GM12801 (cell line): ENCODE data around the gene CD274.

Source experiments
- TF ChIP-seq, protein P1 (sequence below): IDR thresholded peaks from one replicate; pipeline ENCODE4 v1.5.1; 2011; ENCODE audit warnings: control low read depth; ENCODE audit not compliant: insufficient read length; ENCODE audit errors: extremely low read depth

Gene CD274

DNA sequence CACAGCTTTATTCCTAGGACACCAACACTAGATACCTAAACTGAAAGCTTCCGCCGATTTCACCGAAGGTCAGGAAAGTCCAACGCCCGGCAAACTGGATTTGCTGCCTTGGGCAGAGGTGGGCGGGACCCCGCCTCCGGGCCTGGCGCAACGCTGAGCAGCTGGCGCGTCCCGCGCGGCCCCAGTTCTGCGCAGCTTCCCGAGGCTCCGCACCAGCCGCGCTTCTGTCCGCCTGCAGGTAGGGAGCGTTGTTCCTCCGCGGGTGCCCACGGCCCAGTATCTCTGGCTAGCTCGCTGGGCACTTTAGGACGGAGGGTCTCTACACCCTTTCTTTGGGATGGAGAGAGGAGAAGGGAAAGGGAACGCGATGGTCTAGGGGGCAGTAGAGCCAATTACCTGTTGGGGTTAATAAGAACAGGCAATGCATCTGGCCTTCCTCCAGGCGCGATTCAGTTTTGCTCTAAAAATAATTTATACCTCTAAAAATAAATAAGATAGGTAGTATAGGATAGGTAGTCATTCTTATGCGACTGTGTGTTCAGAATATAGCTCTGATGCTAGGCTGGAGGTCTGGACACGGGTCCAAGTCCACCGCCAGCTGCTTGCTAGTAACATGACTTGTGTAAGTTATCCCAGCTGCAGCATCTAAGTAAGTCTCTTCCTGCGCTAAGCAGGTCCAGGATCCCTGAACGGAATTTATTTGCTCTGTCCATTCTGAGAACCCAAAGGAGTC, at the start of gene CD274:
Gene CD274 (plus strand): TSS at position 184 of the 733 bp plus-strand sequence. CDS start 5,572 bp downstream, outside the sequence.
- TF ChIP-seq, protein P1, sequence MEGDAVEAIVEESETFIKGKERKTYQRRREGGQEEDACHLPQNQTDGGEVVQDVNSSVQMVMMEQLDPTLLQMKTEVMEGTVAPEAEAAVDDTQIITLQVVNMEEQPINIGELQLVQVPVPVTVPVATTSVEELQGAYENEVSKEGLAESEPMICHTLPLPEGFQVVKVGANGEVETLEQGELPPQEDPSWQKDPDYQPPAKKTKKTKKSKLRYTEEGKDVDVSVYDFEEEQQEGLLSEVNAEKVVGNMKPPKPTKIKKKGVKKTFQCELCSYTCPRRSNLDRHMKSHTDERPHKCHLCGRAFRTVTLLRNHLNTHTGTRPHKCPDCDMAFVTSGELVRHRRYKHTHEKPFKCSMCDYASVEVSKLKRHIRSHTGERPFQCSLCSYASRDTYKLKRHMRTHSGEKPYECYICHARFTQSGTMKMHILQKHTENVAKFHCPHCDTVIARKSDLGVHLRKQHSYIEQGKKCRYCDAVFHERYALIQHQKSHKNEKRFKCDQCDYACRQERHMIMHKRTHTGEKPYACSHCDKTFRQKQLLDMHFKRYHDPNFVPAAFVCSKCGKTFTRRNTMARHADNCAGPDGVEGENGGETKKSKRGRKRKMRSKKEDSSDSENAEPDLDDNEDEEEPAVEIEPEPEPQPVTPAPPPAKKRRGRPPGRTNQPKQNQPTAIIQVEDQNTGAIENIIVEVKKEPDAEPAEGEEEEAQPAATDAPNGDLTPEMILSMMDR = no peak

DNA sequence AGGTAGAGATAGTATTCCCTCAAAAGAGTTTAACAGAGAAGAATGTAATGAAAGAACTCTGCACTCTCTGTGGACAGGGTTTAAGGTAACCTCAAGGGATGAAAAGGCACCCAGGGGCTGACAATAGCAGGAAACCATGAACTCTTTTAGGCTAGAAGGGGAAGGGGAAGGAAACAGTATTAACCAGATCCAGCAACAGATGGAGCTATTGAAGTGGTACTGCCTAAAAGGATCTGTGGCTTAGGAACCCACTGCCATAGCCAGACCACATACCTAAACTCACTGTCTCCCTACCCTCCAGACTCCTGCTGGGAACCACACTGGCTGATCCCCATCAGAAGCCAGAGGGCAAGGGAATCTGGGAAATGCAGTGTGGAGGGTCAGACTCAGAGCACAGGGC, 48.1 kb upstream of the CD274 start:
- TF ChIP-seq, protein P1 = no peak

DNA sequence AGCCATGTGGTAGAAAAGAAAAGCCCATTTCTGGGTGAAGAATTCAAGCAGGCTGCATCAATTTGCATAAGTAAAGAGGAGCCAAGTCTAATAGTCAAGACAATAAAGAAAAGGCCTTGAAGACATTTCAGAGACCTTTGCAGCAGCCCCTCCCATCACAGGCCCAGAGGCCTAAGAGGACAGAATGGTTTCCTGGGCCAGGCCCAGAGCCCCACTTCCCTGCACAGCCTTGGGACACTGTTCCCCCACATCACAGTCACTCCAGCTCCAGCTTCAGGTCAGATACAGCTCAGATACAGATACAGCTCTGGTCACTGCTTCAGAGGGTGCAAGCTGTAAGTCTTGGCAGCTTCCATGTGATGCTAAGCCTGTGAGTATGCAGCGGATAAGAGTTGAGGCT, 41.7 kb upstream of the CD274 start:
- TF ChIP-seq, protein P1 = no peak

DNA sequence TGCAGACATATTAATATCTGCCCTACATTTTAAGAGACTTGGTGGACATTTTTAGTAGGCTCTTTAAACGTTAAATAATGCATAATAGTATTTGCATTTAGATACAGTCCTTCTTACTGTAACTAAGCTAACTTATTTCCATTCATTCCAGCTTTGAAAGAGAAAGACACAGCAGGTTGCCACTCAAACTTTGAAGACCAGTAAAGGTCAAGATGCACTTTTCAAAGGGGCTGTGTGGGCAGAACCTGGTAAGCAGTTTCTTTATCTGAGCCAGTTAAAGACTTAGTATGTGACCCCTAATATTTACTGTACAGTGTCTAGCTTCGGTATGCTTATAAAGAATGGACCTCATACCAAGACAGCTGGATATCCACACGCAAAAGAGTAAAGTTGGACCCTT, 33.4 kb upstream of the CD274 start:
- TF ChIP-seq, protein P1 = no peak

DNA sequence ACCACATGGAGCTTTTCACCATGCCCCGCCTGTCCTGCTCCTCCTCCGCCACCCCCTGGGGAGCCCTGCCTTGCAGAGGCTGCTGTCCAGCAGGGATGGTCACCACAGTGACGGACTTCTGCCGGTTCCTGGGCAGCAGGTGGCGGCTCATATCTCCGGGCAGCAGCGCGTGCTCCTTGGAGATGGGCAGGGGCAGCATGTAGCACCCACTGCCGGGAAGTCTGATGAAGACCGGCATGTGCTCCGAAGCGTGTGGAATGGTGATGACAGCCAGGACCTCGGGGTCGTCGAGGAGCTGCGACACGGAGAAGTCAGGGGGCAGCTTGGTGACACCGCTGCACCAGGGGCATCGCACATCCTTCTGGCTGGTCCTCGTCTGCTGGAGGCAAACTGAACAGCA, 31.9 kb upstream of the CD274 start:
- TF ChIP-seq, protein P1 = no peak

DNA sequence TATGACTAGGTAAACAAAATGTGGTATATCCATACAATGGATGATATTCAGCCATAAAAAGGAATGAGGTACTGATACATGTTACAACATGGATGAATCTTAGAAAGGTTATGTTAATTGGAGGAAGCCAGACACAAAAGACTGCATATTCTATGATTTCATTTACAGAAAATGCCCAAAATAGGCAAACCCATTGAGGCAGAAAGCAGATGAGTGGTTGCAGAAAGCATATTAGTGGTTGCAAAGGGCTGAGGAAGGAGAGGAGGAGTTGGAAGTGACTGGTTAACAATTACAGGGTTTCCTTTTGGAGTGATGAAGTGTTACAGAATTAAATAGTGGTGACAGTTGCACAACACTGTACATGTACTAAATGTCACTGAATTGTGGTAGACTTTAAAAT, 30.4 kb upstream of the CD274 start:
- TF ChIP-seq, protein P1 = no peak

DNA sequence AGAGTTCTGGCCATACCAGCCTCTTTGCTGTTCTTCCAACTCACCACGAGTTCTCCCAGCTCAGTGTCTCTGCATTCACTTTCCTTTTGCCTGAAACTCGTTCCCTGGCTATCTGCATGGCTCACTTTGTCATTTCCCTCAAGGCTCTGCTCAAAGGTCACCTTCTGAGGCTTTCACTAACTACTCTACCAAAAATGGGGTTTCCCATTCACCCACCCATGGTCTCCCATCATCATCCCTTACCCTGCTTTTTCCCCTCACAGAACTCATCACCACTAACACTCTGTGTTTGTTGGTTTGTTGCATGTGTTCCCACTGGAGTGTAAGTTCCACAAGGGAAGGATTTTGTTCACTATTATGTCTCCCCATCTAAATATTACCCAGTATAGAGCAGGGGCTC, 29.2 kb upstream of the CD274 start:
- TF ChIP-seq, protein P1 = no peak

DNA sequence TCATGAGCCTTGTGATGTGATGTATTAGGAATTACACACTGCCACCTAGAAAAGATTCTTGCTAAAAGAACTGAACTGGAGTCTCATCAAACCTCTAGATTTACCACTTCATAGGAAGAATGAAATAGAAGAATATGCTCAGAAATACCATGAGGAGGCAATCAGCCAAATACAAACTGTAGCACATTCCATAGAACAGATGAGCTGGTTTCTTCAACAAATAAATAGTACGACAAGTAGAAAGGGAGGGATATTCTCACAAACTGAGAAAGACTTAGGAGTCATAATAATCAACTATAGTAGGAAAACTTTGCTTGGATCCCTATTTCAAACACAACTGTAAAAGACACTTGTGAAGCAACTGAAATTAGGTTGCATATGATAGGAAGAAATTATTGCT, 28.1 kb upstream of the CD274 start:
- TF ChIP-seq, protein P1 = no peak
